ENCODE data around the gene PHC2.

Gene PHC2

DNA sequence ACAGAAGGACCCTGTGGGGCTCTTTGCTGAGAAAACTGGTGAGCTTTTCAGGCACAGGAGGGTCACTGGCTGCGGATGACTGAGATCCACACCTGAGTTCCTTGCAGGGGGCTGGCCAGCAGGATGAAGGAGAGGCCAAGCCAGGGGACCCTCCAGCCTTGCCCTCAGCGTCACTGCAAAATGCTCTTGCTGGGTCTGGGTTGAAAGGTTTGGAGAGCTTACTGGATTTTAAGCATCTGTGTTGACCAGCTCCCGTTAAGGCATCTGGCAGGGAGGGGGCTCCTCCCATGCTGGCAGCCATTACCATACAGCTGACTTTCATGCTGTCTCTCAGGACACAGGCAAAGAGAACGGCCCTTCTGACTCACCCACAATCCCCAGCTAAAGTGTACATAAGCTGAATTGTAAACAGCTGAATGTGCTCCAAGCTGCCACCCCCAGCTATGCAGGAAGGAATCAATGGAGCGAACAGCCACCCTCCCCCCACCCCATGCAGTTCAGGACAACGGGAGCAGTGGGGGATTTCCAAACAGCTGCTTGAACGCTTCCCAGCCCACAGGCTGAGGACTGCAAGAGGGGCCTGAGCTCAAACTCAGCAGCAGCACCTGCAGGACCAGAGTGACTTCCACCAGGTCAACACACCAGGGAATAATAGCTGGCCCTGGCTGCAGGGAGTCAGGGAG, 88.7 kb downstream of the PHC2 start:
- no peak overlapping the region for H3K4me3 ChIP-seq (ENCODE audit: low read length)
- DNase-seq (ENCODE audit: low read depth, low spot score), result no peak

DNA sequence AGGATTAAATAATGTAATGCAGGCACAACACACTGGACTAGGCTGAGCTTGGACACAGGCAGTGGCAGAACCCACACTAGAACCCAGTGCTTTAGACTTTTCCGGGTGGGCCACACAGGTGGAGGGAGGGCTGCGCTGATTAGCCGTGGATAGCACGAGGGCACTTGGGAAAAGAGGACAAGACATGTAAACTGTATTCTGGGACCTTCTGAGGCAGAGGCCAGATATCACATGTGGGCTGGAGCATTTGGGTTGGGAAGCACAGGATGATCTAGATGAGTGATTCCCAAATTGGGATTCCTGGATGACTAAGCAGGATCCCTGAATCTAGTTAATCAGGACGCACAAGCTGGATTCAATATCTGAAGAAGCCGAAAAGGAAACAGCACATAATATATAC, 89.7 kb downstream of the PHC2 start:
- DNase-seq (ENCODE audit: low read depth, low spot score), result no peak
- no peak overlapping the region for H3K4me3 ChIP-seq (ENCODE audit: low read length)

GRCh38 chr1:33339413-33339812, 91.5 kb downstream of the PHC2 start:
- no peak overlapping the region for H3K4me3 ChIP-seq (ENCODE audit: low read length)
- no peak for DNase-seq (ENCODE audit: low read depth, low spot score)

DNA sequence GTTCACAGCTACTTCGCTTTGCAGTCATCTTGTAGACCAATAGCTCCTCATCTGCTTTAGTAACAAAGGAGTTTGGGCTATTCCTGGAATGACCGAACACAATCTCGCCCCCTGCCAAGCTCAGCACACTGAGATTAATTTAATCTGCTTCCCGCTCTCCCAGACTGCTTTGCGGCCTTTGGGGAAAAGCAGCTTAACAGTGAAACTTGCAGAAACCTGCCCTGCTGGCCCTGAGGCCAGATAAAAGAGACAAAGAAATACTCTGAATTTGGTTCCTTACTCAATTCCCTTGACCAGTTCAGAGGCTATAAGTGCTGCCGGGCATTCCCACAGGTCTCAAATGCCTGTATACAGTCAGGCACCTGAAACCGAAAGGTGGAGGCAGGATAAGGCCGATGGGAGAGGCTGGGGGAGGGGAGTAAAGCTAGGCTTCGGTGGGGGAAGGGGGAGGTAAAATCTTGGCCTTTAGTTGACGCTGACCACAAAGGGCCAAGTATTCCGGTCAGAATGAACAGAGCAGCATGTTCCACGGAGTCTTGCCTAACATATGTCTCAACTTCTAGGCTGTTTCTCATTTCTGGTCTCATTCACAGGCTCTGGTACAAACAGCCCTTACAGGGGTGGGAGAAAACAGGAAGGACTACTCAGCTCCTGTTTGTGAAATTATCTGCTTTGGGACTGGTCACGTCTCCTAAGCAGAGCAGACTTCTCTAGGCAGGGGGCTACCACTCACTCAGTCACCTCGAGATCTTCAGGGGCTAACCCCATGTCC, 92.3 kb downstream of the PHC2 start:
- no peak overlapping the region for H3K4me3 ChIP-seq (ENCODE audit: low read length)
- no peak for DNase-seq (ENCODE audit: low read depth, low spot score)

GRCh38 chr1:33338048-33338439, 92.9 kb downstream of the PHC2 start:
- H3K4me3 ChIP-seq (ENCODE audit: low read length), result no peak overlapping the region
- DNase-seq (ENCODE audit: low read depth, low spot score), result no peak

DNA sequence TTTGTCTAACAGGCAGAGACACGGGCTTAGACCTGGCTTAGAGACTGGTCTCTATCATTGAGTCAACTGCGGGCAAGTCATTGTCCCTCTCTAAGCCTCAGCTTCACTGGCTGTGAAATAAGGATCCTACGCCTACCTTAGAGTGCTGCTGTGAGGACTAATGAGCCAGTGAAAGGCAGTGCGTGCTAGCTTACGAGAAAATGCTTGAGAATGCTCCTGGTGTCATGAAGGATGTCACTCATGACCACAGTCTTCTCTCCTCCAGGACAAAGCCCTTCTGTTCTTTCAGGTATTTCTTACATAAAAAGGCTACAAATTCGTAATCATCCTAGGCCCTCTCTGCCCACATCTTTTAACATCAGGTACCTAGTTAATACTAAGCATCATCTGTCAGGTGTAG, 93.5 kb downstream of the PHC2 start:
- DNase-seq (ENCODE audit: low read depth, low spot score), result no peak

DNA sequence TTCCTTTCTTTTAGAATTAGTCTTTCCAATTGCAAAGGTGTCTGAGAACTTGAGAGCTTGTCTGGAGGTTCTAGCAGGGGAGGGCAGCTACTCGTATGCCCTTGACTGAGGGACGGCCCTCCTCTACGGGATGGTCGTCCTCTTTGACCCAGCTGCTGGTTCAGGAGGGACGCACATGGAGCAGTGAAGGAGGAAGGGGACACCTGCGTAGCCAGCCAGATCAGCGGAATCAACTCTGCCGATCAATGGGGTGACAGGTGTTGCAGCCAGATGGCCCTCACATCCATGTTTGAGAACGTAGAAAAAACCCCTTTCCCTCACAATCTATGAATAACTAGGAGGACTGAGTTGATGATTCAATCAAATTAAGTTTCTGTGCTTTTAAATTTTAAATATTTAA, 94.3 kb downstream of the PHC2 start:
- DNase-seq (ENCODE audit: low read depth, low spot score), result no peak
- no peak overlapping the region for H3K4me3 ChIP-seq (ENCODE audit: low read length)

More for the DNA sequence above, 93.5 kb downstream of the PHC2 start:
- no peak overlapping the region for H3K4me3 ChIP-seq (ENCODE audit: low read length)

DNA sequence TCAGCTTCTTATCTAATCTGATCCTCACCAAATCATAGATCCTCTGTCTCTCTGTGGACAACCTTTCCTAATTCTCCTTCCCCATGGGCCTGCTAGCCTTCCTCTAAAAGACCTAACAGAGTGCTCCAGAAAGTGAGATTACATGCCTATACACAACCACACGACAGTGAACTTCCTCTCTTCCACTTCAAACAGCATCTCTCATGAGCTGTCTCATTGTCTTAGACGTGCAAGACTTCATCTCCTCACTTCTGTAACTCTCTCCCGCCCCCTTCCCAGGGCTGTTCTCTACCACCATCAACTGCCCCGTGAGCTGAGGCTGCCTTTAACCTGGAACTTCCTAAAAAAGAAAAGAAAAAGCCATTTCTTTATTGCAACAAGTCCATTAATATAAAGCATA, 95.9 kb downstream of the PHC2 start:
- DNase-seq (ENCODE audit: low read depth, low spot score), result peak; percentile 19
- H3K4me3 ChIP-seq (ENCODE audit: low read length), result no peak overlapping the region

GRCh38 chr1:33334081-33334552, 96.8 kb downstream of the PHC2 start:
- H3K4me3 ChIP-seq (ENCODE audit: low read length), result no peak overlapping the region
- DNase-seq (ENCODE audit: low read depth, low spot score), result no peak

DNA sequence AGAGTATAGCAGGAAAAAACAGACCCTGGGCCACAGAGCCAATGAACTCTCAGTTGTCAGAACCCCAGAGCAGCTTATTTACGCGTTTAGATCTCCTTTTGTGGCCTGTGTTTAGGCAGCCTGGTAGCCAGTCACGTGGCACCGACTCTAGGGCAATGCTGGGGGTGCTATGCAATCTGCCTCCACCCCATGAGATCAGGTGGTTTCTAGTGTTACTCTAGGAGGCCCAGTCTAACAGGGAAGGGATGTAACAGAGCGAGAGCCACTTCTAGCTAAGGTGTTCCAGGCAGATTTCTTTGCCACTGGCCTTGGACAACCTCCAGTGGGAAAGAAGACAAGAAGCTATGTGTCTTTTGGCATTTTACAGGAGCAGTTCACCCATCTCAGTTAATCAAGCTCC, 98.0 kb downstream of the PHC2 start:
- DNase-seq (ENCODE audit: low read depth, low spot score), result no peak

DNA sequence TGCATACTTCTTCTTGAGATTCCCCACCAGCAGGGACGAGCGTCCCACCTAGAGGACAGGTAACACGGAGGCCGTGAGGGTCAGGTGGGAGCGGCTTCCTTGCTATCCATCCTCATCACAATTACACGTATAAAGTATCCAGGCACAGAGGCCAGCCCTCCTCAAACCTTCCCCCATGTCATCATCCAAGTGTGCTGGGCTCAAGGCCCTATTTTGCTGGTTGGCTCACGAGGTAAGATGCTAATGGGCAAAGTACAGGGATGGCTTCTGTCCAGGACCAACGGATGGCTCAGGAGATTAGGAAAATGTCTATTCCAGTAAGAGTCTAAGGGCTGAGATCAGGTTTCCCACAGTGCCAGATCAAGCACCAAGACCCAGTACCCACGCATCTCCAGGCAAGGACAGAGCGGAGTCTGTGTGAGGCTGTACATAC, 98.5 kb downstream of the PHC2 start:
- no peak overlapping the region for H3K4me3 ChIP-seq (ENCODE audit: low read length)
- no peak for DNase-seq (ENCODE audit: low read depth, low spot score)

More for the DNA sequence above, 98.0 kb downstream of the PHC2 start:
- H3K4me3 ChIP-seq (ENCODE audit: low read length), result no peak overlapping the region

DNA sequence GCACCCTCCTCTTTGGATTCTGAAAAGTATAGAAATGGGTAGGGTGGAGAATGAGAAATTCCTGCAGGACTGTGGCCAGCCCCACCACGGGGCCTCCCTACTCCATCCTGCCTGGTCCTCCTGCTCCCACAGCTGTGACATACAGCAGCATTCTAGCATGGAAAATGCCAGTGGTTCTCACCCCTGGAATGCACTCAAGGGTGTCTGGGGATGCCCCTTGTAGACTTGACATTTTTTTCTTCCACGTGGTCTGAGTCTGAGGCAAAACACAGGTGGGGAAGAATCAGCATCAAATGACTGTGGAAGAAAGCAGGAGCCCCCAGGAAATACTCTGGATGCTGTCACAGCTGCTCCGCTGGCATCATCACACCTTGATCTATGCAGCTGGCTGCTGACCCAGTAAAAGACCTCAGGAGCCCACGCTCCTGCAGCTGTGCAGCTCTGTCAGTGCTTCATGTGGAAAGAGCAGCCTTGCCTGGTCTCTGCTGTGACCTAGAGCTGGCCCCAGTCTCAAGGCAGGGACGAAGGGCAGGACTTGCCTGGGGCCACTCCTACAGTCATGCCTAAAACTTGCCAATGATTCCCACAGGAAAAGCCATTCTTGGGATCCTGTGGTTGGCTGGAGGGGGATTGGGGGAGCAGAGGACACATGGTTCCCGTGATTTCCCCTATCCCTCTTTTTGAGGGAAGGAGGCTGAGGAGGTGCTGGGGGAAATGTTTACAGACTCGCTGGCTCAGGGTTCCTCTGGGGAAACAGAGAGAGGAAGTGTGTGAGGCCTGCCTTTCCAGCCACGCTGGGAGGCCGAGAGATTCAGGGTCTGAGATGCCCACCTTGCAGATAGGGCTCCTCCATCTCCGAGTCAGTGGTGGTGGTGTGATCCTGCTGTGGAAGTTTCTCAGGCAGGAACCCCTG, 99.2 kb downstream of the PHC2 start:
- DNase-seq (ENCODE audit: low read depth, low spot score), result no peak
- H3K4me3 ChIP-seq (ENCODE audit: low read length), result no peak overlapping the region

DNA sequence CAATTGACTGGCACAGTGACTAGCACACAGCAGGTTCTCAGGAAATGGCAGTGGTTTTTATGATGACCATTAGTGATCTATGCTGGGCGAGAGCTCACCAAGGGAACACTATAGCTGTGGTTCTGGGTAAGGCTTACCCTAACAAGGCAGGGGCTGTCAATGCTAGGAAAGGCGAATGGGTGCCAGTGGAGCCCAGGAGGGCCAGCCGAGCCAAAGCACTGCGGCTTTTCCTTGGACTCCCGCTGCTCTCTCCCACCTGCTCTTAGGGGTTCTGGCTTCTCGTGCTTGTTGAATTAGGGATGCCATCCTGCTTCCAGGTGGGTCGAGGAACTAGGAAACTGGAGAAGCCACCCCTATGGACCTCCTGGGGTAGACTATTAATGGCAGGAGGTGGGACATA, 100.0 kb downstream of the PHC2 start:
- DNase-seq (ENCODE audit: low read depth, low spot score), result no peak
- no peak overlapping the region for H3K4me3 ChIP-seq (ENCODE audit: low read length)

GRCh38 chr1:33330361-33330890, 100.5 kb downstream of the PHC2 start:
- DNase-seq (ENCODE audit: low read depth, low spot score), result no peak
- H3K4me3 ChIP-seq (ENCODE audit: low read length), result no peak overlapping the region

GRCh38 chr1:33329600-33330305, 101.1 kb downstream of the PHC2 start:
- no peak for DNase-seq (ENCODE audit: low read depth, low spot score)
- H3K4me3 ChIP-seq (ENCODE audit: low read length), result no peak overlapping the region

- H3K4me3 ChIP-seq (ENCODE audit: low read length), result no peak overlapping the region
- no peak for DNase-seq (ENCODE audit: low read depth, low spot score)
Measured at GRCh38 chr1:33328817-33329216, 102.1 kb downstream of the PHC2 start.

GRCh38 chr1:33327587-33328325, 103.1 kb downstream of the PHC2 start:
- H3K4me3 ChIP-seq (ENCODE audit: low read length), result no peak overlapping the region
- DNase-seq (ENCODE audit: low read depth, low spot score), result no peak

GRCh38 chr1:33326785-33327184, 104.1 kb downstream of the PHC2 start:
- no peak overlapping the region for H3K4me3 ChIP-seq (ENCODE audit: low read length)
- DNase-seq (ENCODE audit: low read depth, low spot score), result no peak

All from Jurkat, Clone E6-1 (cell line).